Measurements from ENCODE around the gene OLFM1.

The OLFM1 gene

DNA sequence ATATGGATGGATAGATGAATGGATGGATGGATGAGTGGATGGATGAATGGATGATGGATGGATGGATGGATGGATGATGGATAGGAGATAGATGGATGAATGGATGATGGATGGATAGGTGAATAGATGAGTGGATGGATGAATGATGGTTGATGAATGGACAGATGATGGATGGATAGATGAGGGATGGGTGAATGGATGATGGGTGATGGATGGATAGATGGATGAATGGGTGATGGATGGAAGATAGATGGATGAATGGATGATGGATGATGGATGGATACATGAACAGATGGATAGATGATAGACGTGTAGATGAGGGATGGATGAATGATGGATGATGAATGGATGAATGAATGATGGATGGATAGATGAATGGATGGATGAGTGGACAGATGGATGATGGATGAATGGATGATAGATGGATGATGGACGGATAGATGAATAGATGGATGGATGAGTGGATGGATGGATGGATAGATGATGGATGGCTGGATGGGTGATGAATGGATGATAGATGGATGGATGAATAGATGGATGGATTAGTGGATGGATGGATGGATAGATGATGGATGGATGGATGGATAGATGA, 53.8 kb downstream of the OLFM1 start:
- no peak overlapping the region for H3K4me3 ChIP-seq (ENCODE audit: low read length)
- TF ChIP-seq CTCF (conservative IDR thresholded peaks at IDR 0.05; ENCODE audit: low read depth, low read length), result no peak
- DNase-seq (ENCODE audit: low read depth), result no peak

- no peak overlapping the region for H3K4me3 ChIP-seq (ENCODE audit: low read length)
- TF ChIP-seq CTCF (conservative IDR thresholded peaks at IDR 0.05; ENCODE audit: low read depth, low read length), result no peak
- DNase-seq (ENCODE audit: low read depth), result no peak
These were observed 57.2 kb downstream of the OLFM1 start for GRCh38 chr9:135144581-135145170.

- no peak for DNase-seq (ENCODE audit: low read depth)
- TF ChIP-seq CTCF (conservative IDR thresholded peaks at IDR 0.05; ENCODE audit: low read depth, low read length), result no peak
- no peak overlapping the region for H3K4me3 ChIP-seq (ENCODE audit: low read length)
These were observed 57.8 kb downstream of the OLFM1 start for GRCh38 chr9:135145312-135145711.

GRCh38 chr9:135146241-135146640, 58.8 kb downstream of the OLFM1 start:
- H3K4me3 ChIP-seq (ENCODE audit: low read length), result no peak overlapping the region
- TF ChIP-seq CTCF (conservative IDR thresholded peaks at IDR 0.05; ENCODE audit: low read depth, low read length), result no peak
- no peak for DNase-seq (ENCODE audit: low read depth)

DNA sequence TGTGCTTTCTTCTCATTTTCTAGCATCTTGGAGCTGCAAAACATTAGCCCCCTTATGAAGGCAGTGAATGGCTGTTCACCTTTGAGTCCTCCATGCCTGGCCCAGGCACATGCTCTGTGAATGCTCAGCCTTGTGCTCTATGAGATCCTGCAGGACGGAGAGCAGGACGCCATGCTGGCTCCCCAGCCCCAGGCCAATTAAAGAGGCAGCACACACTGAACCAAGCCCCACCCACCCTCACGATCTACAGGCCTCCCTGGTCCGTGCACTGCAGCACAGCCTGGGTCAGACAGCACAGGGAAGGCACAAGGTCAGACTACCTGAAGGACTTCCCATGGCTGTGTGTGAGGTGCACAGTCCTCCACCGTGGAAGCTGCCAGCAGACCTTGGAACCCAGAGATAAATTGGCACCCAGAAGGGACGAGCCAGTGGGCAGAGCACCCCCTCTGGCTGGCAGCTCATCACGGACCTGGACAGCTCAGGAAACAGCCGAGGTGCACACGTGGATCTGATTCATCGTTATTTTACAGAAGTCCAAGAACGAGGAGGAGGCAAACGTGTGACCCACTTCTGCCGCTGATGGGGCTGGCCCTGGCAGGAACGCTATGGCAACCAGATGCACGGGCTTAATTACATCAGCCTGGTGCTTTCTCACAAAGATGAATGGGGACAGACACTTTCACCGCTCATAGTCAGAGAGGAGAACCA, 59.5 kb downstream of the OLFM1 start:
- no peak for TF ChIP-seq CTCF (conservative IDR thresholded peaks at IDR 0.05; ENCODE audit: low read depth, low read length)
- H3K4me3 ChIP-seq (ENCODE audit: low read length), result no peak overlapping the region
- no peak for DNase-seq (ENCODE audit: low read depth)

GRCh38 chr9:135147474-135147805, 60.0 kb downstream of the OLFM1 start:
- H3K4me3 ChIP-seq (ENCODE audit: low read length), result no peak overlapping the region
- TF ChIP-seq CTCF (conservative IDR thresholded peaks at IDR 0.05; ENCODE audit: low read depth, low read length), result no peak
- DNase-seq (ENCODE audit: low read depth), result no peak

- no peak for DNase-seq (ENCODE audit: low read depth)
- H3K4me3 ChIP-seq (ENCODE audit: low read length), result no peak overlapping the region
- no peak for TF ChIP-seq CTCF (conservative IDR thresholded peaks at IDR 0.05; ENCODE audit: low read depth, low read length)
These were observed 60.5 kb downstream of the OLFM1 start for GRCh38 chr9:135147938-135148337.
